OCI-M2 (cell line): ENCODE measurements around the gene TCTA.
"Not testable (repeated sequence)": the region's sequence is repeated elsewhere in the genome, so short reads cannot be mapped to it uniquely, and the experiment has no call there.

ENCODE experiments used
- DNase-seq: peaks from one replicate; lab custom pipeline; 2025; ENCODE audit not compliant: unreplicated experiment; lab: John Stamatoyannopoulos, UW

TCTA gene

GRCh38 chr3:49411968-49412631 is at the start of gene TCTA, which contains the start of gene RHOA:
Gene TCTA, plus strand, starts transcription at chr3:49412423. Its CDS starts 4 bp downstream, at chr3:49412427.
Gene RHOA, minus strand, starts transcription at chr3:49411976. Its CDS starts 36,387 bp downstream, at chr3:49375589.
- DNase-seq: peak; percentile 88

DNA sequence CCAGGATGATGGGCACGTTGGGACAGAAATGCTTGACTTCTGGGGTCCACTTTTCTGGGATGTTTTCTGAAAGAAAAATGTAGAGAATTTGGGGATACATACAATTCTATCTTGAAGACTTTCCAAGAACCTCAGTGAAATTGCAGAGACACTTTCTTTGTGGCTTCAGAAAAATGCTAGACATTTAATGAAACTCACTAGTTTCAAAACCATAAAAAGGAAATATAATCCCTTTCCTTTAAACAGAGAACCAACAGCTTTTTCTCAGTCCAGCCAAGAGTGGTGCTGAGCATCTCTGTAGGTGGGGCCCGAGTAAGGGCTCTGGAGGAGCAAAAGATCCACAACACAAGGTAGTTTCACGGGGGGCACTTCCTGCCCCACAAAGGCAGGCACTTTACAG is 49.7 kb upstream of the TCTA start:
- no peak for DNase-seq

GRCh38 chr3:49370585-49371290 is 41.5 kb upstream of the TCTA start:
- no peak for DNase-seq

GRCh38 chr3:49371946-49372345 is 40.3 kb upstream of the TCTA start:
- no peak for DNase-seq

DNA sequence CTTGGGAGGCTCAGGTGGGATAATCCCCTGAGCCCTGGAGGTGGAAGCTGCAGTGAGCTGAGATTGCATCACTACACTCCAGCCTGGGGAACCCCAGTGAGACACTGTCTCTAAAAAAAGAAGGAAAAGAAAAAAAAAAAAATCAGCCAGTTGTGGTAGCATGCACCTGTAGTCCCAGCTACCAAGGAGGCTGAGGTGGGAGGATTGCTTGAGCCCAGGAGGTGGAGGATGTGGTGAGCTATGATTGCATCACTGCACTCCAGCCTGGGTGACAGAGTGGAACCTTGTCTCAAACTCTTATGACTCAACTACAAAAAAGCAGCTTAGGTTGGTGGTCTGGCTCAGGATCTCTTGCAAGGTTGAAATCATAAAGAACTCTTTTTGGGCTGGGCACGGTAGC is 34.7 kb upstream of the TCTA start:
- DNase-seq: no peak

GRCh38 chr3:49378249-49378895 is 33.9 kb upstream of the TCTA start:
- no peak for DNase-seq

- no peak for DNase-seq
Measured at GRCh38 chr3:49383387-49383786, 28.8 kb upstream of the TCTA start.

- no peak for DNase-seq
Measured at GRCh38 chr3:49385617-49386016, 26.6 kb upstream of the TCTA start.

GRCh38 chr3:49386056-49386756 is 26.0 kb upstream of the TCTA start:
- no peak for DNase-seq

GRCh38 chr3:49387721-49388120 is 24.5 kb upstream of the TCTA start:
- DNase-seq: no peak

DNA sequence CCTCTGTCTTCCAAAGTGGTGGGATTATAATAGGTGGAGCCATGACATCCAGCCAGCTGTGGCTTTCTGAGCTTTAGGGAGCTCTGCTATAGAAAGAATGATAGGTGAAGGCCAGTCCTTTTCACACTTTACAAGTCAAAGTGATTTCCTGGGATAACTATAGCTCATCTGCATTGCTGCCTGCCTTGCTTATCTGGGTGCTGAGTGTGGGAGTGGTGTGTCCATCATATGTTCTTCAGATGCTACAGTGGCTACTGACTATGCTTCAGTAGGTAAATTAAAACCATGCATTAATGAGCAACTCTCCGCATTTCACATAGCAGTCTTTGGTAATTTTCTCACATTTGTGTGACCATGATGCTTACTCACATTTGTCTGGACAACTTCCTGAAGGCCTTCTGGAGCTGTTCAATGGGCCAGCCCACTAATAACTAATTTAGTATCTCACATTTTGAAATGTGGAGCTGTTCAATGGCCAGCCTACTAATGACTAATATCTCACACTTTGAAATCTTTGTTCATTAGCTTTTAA is 23.9 kb upstream of the TCTA start:
- no peak for DNase-seq

GRCh38 chr3:49389297-49389696 is 22.9 kb upstream of the TCTA start:
- no peak for DNase-seq

DNA sequence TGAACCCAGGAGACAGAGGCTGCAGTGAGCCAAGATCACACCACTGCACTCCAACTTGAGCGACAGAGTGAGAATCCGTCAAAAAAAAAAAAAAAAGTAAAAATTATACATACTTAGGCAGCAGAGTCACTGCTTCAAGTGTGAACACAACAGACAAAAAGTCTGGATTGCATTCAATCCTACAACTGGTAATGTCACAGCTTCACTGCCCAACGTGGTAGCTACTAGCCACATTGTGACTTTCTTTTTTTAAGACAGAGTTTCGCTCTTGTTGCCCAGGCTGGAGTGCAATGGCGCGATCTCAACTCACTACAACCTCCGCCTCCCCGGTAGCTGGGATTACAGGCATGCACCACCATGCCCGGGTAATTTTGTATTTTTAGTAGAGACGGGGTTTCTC is 20.9 kb upstream of the TCTA start:
- not testable (repeated sequence) for DNase-seq

GRCh38 chr3:49397470-49397869 is 14.8 kb upstream of the TCTA start:
- DNase-seq: no peak

DNA sequence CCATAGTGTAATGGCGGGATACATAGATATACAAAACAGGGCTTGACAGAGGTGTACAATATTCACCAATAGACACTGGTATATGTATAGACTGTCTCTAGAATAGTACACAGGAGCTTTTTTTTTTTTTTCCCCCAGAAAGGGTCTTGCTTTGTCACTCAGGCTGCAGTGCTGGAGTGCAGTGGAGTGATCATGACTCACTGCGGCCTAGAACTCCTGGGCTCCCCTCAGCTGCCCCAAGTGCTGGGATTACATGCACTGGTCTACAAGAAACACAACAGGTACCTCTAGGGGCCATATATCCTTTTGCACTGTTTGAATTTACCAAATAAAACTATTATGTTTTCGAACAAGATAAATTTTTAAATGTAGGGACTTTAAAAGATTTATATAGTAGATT is 12.8 kb upstream of the TCTA start:
- DNase-seq: no peak

- no peak for DNase-seq
Measured at GRCh38 chr3:49401766-49402165, 10.5 kb upstream of the TCTA start.

- DNase-seq: no peak
Measured at GRCh38 chr3:49403891-49404290, 8.3 kb upstream of the TCTA start.

DNA sequence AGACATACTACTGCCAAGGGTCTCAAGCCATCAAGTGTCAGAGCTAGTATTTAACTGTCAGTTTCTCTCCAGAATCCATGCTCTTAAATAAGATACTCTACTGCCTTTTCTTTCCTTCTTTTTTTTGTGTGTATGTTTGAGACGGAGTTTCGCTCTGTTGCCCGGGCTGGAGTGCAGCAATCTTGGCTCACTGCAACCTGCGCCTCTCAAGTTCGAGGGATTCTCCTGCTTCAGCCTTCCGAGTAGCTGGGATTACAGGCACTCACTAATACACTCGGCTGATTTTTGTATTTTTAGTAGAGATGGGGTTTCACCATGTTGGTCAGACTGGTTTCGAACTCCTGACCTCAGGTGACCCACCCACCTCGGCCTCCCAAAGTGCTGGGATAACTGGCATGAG is 6.7 kb upstream of the TCTA start:
- DNase-seq: not testable (repeated sequence)

GRCh38 chr3:49406571-49407565 is 5.4 kb upstream of the TCTA start:
- DNase-seq: no peak
